ENCODE measurements around the gene DPP6. TPM values are rescaled to one million over a fixed set of nuclear protein-coding genes. Genes with fewer than 3 reads are reported as not detected.

DPP6 gene
- total RNA-seq, 1 donor, result under 0.01 TPM

GRCh38 chr7:154188330-154188729 is 136.1 kb downstream of the DPP6 start:
- no peak for DNase-seq (ENCODE audit: low read depth)
- no peak for TF ChIP-seq CTCF (IDR thresholded peaks at IDR 0.05; ENCODE audit: insufficient read depth, low read depth, low read length)
- H3K4me3 ChIP-seq (ENCODE audit: low read depth, low read length), result no peak overlapping the region

DNA sequence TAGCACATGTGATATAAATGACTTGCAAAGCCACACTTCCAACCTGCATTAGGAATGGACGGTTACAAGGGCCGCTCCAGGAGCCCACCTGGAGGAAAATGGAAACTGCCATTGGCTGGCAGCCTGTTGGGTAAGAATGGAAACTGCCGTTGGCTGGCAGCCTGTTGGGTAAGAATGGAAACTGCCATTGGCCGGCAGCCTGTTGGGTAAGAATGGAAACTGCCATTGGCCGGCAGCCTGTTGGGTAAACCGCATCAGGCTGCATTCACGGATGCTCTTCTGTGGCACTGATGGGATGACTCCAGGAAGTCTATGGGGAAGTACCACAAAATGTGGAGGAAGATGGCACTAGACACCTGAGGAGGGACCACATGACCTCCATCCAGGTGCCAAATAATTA is 143.1 kb downstream of the DPP6 start:
- H3K4me3 ChIP-seq (ENCODE audit: low read depth, low read length), result no peak overlapping the region
- TF ChIP-seq CTCF (IDR thresholded peaks at IDR 0.05; ENCODE audit: insufficient read depth, low read depth, low read length), result no peak
- no peak for DNase-seq (ENCODE audit: low read depth)

DNA sequence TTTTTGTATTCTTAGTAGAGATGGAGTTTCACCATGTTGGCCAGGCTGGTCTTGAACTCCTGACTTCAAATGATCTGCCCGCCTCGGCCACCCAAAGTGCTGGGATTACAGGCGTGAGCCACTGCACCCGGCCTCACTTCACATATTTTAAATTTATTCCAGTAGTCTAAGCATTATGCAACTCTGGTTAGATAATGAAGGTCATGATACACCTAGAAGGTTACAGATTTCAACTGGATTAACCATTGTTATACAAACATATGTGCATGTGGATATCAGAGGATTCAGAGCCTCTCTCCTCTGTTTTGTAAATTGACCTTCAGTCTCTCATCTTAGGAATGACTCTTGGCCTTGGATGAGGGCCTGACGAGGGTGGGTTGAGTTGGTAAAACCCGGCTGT is 146.3 kb downstream of the DPP6 start:
- TF ChIP-seq CTCF (IDR thresholded peaks at IDR 0.05; ENCODE audit: insufficient read depth, low read depth, low read length), result no peak
- H3K4me3 ChIP-seq (ENCODE audit: low read depth, low read length), result no peak overlapping the region
- DNase-seq (ENCODE audit: low read depth), result no peak

DNA sequence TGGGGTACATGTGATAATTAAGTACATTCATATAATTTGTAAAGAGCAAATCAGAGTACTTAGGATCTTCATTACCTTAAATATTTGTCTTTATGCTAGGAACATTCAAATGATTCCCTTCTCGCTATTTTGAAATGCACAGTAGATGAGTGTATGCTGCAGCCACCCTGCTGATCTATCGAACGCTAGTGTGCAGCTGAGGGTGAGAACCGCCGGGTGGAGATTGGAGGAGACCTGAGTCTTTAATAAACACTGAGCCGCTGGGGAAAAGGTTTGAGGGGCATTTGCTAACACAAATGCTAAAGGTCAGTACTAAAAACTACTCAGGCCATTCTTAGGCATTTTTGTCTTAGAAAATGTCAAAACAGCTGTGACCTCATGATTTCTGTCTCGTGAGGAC is 148.0 kb downstream of the DPP6 start:
- TF ChIP-seq CTCF (IDR thresholded peaks at IDR 0.05; ENCODE audit: insufficient read depth, low read depth, low read length), result no peak
- H3K4me3 ChIP-seq (ENCODE audit: low read depth, low read length), result no peak overlapping the region
- DNase-seq (ENCODE audit: low read depth), result no peak

- no peak for TF ChIP-seq CTCF (IDR thresholded peaks at IDR 0.05; ENCODE audit: insufficient read depth, low read depth, low read length)
- H3K4me3 ChIP-seq (ENCODE audit: low read depth, low read length), result no peak overlapping the region
- no peak for DNase-seq (ENCODE audit: low read depth)
Observed at GRCh38 chr7:154202002-154202401, 149.8 kb downstream of the DPP6 start.

DNA sequence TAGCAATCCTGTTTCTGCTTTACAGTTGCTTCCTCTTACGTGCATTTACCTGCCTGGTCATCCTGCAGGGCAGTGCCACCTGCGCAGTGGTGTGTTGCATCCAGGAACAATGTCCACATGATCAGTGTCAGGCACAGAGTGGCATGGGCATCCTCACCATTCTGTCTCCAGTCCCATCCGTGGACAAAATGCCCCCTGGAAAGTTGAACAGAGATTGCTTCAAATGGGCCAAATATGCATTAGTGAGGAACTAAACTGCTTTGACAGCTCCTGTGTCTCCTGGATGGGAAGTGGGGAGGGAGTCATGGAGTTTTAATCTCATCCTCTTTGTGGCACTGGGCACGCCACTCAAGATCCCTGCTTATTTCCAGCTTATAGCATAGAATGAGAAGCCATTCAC is 151.8 kb downstream of the DPP6 start:
- no peak for TF ChIP-seq CTCF (IDR thresholded peaks at IDR 0.05; ENCODE audit: insufficient read depth, low read depth, low read length)
- DNase-seq (ENCODE audit: low read depth), result no peak
- H3K4me3 ChIP-seq (ENCODE audit: low read depth, low read length), result no peak overlapping the region

DNA sequence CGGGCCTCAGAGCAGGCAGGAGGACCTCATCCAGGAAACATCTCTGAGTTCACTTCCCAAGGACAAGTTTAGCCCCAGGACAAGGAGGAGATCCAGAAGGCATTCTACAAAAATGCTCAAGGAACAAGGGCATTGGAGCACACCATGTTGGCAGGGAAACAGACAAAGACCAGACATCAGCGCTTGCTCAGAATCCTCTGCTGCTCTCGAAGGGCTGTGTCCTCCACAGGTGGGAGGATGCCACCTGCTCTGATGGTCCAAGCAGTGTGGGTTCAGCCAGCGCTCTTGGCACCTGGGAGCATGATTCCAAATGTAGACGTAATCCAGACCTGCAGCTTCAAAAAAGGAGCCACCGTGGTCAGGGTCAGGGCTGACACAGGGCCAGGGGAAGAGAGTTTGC is 160.7 kb downstream of the DPP6 start:
- no peak for TF ChIP-seq CTCF (IDR thresholded peaks at IDR 0.05; ENCODE audit: insufficient read depth, low read depth, low read length)
- no peak overlapping the region for H3K4me3 ChIP-seq (ENCODE audit: low read depth, low read length)
- no peak for DNase-seq (ENCODE audit: low read depth)
